Measurements from ENCODE around the gene R3HDM2. TPM values are rescaled to one million over a fixed set of nuclear protein-coding genes. Genes with fewer than 3 reads are reported as not detected.
"Not testable (repeated sequence)": the region's sequence is repeated elsewhere in the genome, so short reads cannot be mapped to it uniquely, and the experiment has no call there.

Gene R3HDM2
- total RNA-seq, 2 experiments from 2014 or later: 53.8 to 82.4 TPM

- Mint-ChIP-seq H3K4me3 (no peak overlapping the region), H3K27me3 (no peaks in the 10 kb centered on the region), H3K27ac (no peak overlapping the region), H3K4me1 (no peaks in the 10 kb centered on the region), H3K36me3 (peaks cover 40% of the 10 kb centered on the region), H3K9me3 (ENCODE audit: low read depth) (peaks cover 5% of the 10 kb centered on the region)
- DNase-seq (no peak), ATAC-seq (no peak)
- CTCF ChIA-PET: no interaction called here
Observed at GRCh38 chr12:57369202-57369601, 61.6 kb downstream of the R3HDM2 start.

- Mint-ChIP-seq H3K27ac (no peak overlapping the region), H3K4me1 (no peaks in the 10 kb centered on the region), H3K36me3 (peaks cover 40% of the 10 kb centered on the region), H3K9me3 (ENCODE audit: low read depth) (peaks cover 5% of the 10 kb centered on the region), H3K27me3 (no peaks in the 10 kb centered on the region), H3K4me3 (no peak overlapping the region)
- CTCF ChIA-PET: interaction anchor here (0.9 to 1.3 kb wide), 2 partner anchors 17 to 60 kb away, joined by 3 read pairs; no protein-coding TSS in a partner anchor
- ATAC-seq: no peak
- no peak for DNase-seq
Observed at GRCh38 chr12:57368349-57369095, 62.3 kb downstream of the R3HDM2 start.

GRCh38 chr12:57367121-57367520 lies 63.7 kb downstream of the R3HDM2 start:
- Mint-ChIP-seq H3K4me3 (no peak overlapping the region), H3K4me1 (no peaks in the 10 kb centered on the region), H3K36me3 (peaks cover 37% of the 10 kb centered on the region), H3K27ac (no peak overlapping the region), H3K27me3 (no peaks in the 10 kb centered on the region), H3K9me3 (ENCODE audit: low read depth) (peaks cover 5% of the 10 kb centered on the region)
- DNase-seq (no peak), ATAC-seq (no peak)
- CTCF ChIA-PET: interaction anchor here (1.3 kb wide), 1 partner anchor 19 kb away, joined by 3 read pairs; no protein-coding TSS in a partner anchor

GRCh38 chr12:57366315-57366714 lies 64.5 kb downstream of the R3HDM2 start:
- H3K27me3 Mint-ChIP-seq: no peaks in the 10 kb centered on the region
- CTCF ChIA-PET: no interaction called here
- no peak overlapping the region for H3K4me3 Mint-ChIP-seq
- no peaks in the 10 kb centered on the region for H3K4me1 Mint-ChIP-seq
- DNase-seq: no peak
- no peak for ATAC-seq
- H3K36me3 Mint-ChIP-seq: peaks cover 37% of the 10 kb centered on the region
- peaks cover 5% of the 10 kb centered on the region for H3K9me3 Mint-ChIP-seq (ENCODE audit: low read depth)
- no peak overlapping the region for H3K27ac Mint-ChIP-seq

- H3K27me3 Mint-ChIP-seq; H3K4me1 Mint-ChIP-seq; H3K9me3 Mint-ChIP-seq (ENCODE audit: low read depth); DNase-seq; ATAC-seq; H3K4me3 Mint-ChIP-seq; H3K27ac Mint-ChIP-seq: not testable (repeated sequence)
- CTCF ChIA-PET: interaction anchor here (1.2 kb wide), 1 partner anchor 47 kb away, joined by 3 read pairs; no protein-coding TSS in a partner anchor
- peaks cover 27% of the 10 kb centered on the region for H3K36me3 Mint-ChIP-seq
Observed at GRCh38 chr12:57364156-57364555, 66.7 kb downstream of the R3HDM2 start.

- Mint-ChIP-seq H3K27ac (no peak overlapping the region), H3K27me3 (no peaks in the 10 kb centered on the region), H3K9me3 (ENCODE audit: low read depth) (no peaks in the 10 kb centered on the region), H3K4me3 (no peak overlapping the region), H3K4me1 (no peaks in the 10 kb centered on the region), H3K36me3 (peaks cover 7% of the 10 kb centered on the region)
- DNase-seq (no peak), ATAC-seq (no peak)
- CTCF ChIA-PET: interaction anchor here (0.7 kb wide), 1 partner anchor 70 kb away, joined by 4 read pairs; no protein-coding TSS in a partner anchor
Observed at GRCh38 chr12:57360468-57360867, 70.4 kb downstream of the R3HDM2 start.

DNA sequence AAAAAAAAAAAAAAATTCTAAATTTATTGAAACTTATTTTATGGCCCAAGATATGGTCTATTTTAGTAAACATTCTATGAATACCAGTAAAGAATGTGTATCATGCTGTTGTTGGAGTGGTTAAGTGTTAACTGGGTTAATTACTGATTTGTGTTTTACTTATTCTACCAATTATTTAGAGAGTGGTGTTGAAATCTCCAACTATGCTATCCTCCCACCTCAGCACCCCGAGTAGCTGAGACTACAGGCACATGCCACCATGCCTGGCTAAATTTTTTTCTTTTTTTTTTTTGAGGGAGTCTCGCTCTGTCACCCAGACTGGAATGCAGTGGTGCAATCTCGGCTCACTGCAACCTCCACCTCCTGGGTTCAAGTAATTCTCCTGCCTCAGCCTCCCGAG lies 72.2 kb downstream of the R3HDM2 start:
- no peaks in the 10 kb centered on the region for H3K9me3 Mint-ChIP-seq (ENCODE audit: low read depth)
- H3K27me3 Mint-ChIP-seq: no peaks in the 10 kb centered on the region
- peaks cover 9% of the 10 kb centered on the region for H3K36me3 Mint-ChIP-seq
- no peak for DNase-seq
- CTCF ChIA-PET: interaction anchor here (1.0 kb wide), 1 partner anchor 26 kb away, joined by 3 read pairs; no protein-coding TSS in a partner anchor
- no peak overlapping the region for H3K27ac Mint-ChIP-seq
- no peak overlapping the region for H3K4me3 Mint-ChIP-seq
- ATAC-seq: no peak
- H3K4me1 Mint-ChIP-seq: no peaks in the 10 kb centered on the region

DNA sequence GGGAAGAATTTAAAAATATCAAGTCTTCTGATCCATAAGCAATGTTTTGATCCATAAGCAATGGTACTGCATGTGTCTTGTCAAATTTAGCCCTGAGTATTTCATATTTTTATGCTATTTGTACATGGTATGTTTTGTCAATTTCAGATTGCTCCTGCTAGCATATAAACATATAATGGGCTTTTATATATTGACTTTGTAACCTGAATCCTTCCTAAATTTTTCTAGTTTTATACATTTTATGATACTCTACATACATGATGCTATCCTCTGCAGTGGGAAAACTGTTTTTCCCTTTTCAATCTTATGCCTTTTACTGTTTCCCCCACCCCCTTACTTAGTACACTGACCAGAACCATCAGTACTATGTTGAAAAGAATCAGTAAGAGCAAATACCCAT lies 75.1 kb downstream of the R3HDM2 start:
- CTCF ChIA-PET: no interaction called here
- no peaks in the 10 kb centered on the region for H3K27me3 Mint-ChIP-seq
- no peak for DNase-seq
- H3K9me3 Mint-ChIP-seq (ENCODE audit: low read depth): no peaks in the 10 kb centered on the region
- no peak overlapping the region for H3K27ac Mint-ChIP-seq
- no peak overlapping the region for H3K4me3 Mint-ChIP-seq
- no peaks in the 10 kb centered on the region for H3K4me1 Mint-ChIP-seq
- H3K36me3 Mint-ChIP-seq: peaks cover 21% of the 10 kb centered on the region
- ATAC-seq: no peak

DNA sequence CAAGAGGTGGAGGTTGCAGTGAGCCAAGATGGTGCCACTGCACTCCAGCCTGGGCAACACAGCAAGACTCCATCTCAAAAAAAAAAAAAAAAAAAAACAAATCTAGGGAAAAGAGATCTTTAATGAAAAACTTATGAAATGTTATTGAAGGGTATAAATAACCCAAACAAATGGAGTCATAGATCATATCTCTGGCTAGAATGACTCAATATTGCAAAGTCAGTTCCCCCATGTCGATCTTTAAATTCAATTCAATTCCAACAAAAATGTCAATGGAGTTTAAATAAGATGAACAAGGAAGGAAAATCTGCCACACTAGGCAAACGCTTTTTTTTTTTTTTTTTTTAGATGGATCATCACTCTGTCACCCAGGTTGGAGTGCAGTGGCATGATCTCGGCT lies 78.7 kb downstream of the R3HDM2 start:
- CTCF ChIA-PET: interaction anchor here (1.4 kb wide), 1 partner anchor 103 kb away, joined by 3 read pairs; the partner anchor contains the start of gene INHBE
- DNase-seq (no peak), ATAC-seq (no peak)
- H3K27me3 Mint-ChIP-seq: no peaks in the 10 kb centered on the region
- H3K36me3 Mint-ChIP-seq: peaks cover 28% of the 10 kb centered on the region
- H3K27ac Mint-ChIP-seq: no peak overlapping the region
- H3K4me3 Mint-ChIP-seq: no peak overlapping the region
- no peaks in the 10 kb centered on the region for H3K4me1 Mint-ChIP-seq
- no peaks in the 10 kb centered on the region for H3K9me3 Mint-ChIP-seq (ENCODE audit: low read depth)

DNA sequence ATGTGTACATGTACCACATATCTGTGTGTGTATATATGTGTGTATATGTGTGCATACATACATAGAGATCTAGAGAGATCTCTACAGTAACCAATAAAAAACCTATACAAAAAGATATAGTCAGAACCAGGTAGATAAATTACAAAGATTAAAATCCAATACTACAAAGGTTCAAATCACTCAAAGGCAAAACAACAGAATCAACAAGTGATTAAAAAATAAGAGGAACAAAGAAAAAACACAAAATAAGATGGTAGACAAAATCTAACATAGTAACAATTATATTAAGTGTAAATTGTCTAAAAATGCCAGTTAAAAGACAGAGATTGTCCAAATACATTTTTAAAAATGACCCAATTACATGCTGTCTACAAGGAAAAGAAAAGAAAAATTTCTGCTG lies 83.6 kb downstream of the R3HDM2 start:
- ATAC-seq: no peak
- peaks cover 15% of the 10 kb centered on the region for H3K4me1 Mint-ChIP-seq
- no peak for DNase-seq
- H3K36me3 Mint-ChIP-seq: peaks cover 44% of the 10 kb centered on the region
- H3K27ac Mint-ChIP-seq: no peak overlapping the region
- peaks cover 4% of the 10 kb centered on the region for H3K9me3 Mint-ChIP-seq (ENCODE audit: low read depth)
- CTCF ChIA-PET: no interaction called here
- no peak overlapping the region for H3K4me3 Mint-ChIP-seq
- no peaks in the 10 kb centered on the region for H3K27me3 Mint-ChIP-seq

GRCh38 chr12:57343703-57344378 lies 87.0 kb downstream of the R3HDM2 start:
- Mint-ChIP-seq H3K4me1 (peaks cover 23% of the 10 kb centered on the region), H3K4me3 (no peak overlapping the region), H3K27me3 (no peaks in the 10 kb centered on the region), H3K36me3 (peaks cover 38% of the 10 kb centered on the region), H3K27ac (no peak overlapping the region), H3K9me3 (ENCODE audit: low read depth) (peaks cover 4% of the 10 kb centered on the region)
- CTCF ChIA-PET: interaction anchor here (0.7 to 2.3 kb wide), 2 partner anchors 109 to 292 kb away, joined by 4 to 6 read pairs; no protein-coding TSS in a partner anchor
- no peak for DNase-seq
- no peak for ATAC-seq

- H3K4me1 Mint-ChIP-seq: peaks cover 23% of the 10 kb centered on the region
- H3K36me3 Mint-ChIP-seq: peaks cover 36% of the 10 kb centered on the region
- DNase-seq (no peak), ATAC-seq (no peak)
- H3K27ac Mint-ChIP-seq: no peak overlapping the region
- H3K9me3 Mint-ChIP-seq (ENCODE audit: low read depth): peaks cover 4% of the 10 kb centered on the region
- CTCF ChIA-PET: interaction anchor here (1.2 to 2.3 kb wide), 2 partner anchors 9 to 110 kb away, joined by 4 to 6 read pairs; no protein-coding TSS in a partner anchor
- H3K27me3 Mint-ChIP-seq: no peaks in the 10 kb centered on the region
- H3K4me3 Mint-ChIP-seq: no peak overlapping the region
Observed at GRCh38 chr12:57342207-57342691, 88.6 kb downstream of the R3HDM2 start.

GRCh38 chr12:57341275-57341990 lies 89.4 kb downstream of the R3HDM2 start:
- ATAC-seq: no peak
- Mint-ChIP-seq H3K27me3 (no peaks in the 10 kb centered on the region), H3K9me3 (ENCODE audit: low read depth) (peaks cover 4% of the 10 kb centered on the region), H3K36me3 (peaks cover 35% of the 10 kb centered on the region), H3K4me1 (peaks cover 23% of the 10 kb centered on the region), H3K4me3 (no peak overlapping the region), H3K27ac (no peak overlapping the region)
- CTCF ChIA-PET: interaction anchor here (2.3 kb wide), 1 partner anchor 111 kb away, joined by 6 read pairs; no protein-coding TSS in a partner anchor
- no peak for DNase-seq
